IMR-90 (cell line): Measurements from ENCODE around the gene SET. TPM values are rescaled to one million over a fixed set of nuclear protein-coding genes. Genes with fewer than 3 reads are reported as not detected.

Source experiments
- ATAC-seq: fragments of 200-7000 bp; cut with Tn5 transposase; 2 replicates; pipeline ENCODE4 v1.9.1; 2020; ENCODE audit warnings: low read depth, mild to moderate bottlenecking, moderate library complexity
- BruUV-seq: library from RNA; stranded (reverse); fragments of 400-500 nt; replicated peaks from 2 replicates; lab custom pipeline; 2021; lab: Mats Ljungman, UMichigan
- CTCF ChIA-PET: fragments of 300-600 bp; formaldehyde crosslinking; extraction: SDS; loops from one replicate; lab custom pipeline; 2021; ENCODE audit warnings: antibody characterized with exemption; lab: Yijun Ruan, JAX
- POLR2A ChIA-PET: fragments of 300-600 bp; sonication (Branson Sonifier 250); formaldehyde crosslinking; loops from one replicate; lab custom pipeline; 2022; ENCODE audit warnings: antibody characterized with exemption; ENCODE audit not compliant: unreplicated experiment; lab: Charles Lee
- DNase-seq: peaks from one replicate; pipeline ENCODE4 v3.0.0; 2013
- H2AFZ ChIP-seq: replicated peaks from 2 replicates; pipeline ENCODE3; 2013; ENCODE audit warnings: low read length, mild to moderate bottlenecking; ENCODE audit not compliant: poor library complexity
- H2AK5ac ChIP-seq: 2 replicates; pipeline ENCODE4 v1.6.1; 2013; ENCODE audit warnings: low read depth, low read length, inconsistent platforms
- H2AK9ac ChIP-seq: replicated peaks from 2 replicates; pipeline ENCODE3; 2013; ENCODE audit warnings: mild to moderate bottlenecking, low read depth, low read length, moderate library complexity; ENCODE audit not compliant: poor library complexity
- H2BK120ac ChIP-seq: 2 replicates; pipeline ENCODE4 v1.6.1; 2013; ENCODE audit warnings: low read depth, low read length, inconsistent platforms
- H2BK15ac ChIP-seq: 3 replicates; pipeline ENCODE4 v1.6.1; 2013; ENCODE audit warnings: low read depth, low read length, inconsistent platforms
- H2BK20ac ChIP-seq: 2 replicates; pipeline ENCODE4 v1.6.1; 2013; ENCODE audit warnings: low read depth, mild to moderate bottlenecking, inconsistent platforms, low read length, moderate library complexity
- H2BK5ac ChIP-seq: 2 replicates; pipeline ENCODE4 v1.6.1; 2013; ENCODE audit warnings: mild to moderate bottlenecking, low read depth, low read length, inconsistent platforms; ENCODE audit not compliant: poor library complexity, severe bottlenecking
- H3K14ac ChIP-seq: replicated peaks from 2 replicates; pipeline ENCODE4 v1.6.1; 2013; ENCODE audit warnings: low read depth, low read length, inconsistent platforms
- H3K18ac ChIP-seq: 2 replicates; pipeline ENCODE4 v1.6.1; 2013; ENCODE audit warnings: low read depth, low read length, control low read depth
- H3K23ac ChIP-seq: 2 replicates; pipeline ENCODE4 v1.6.1; 2013; ENCODE audit warnings: low read depth, low read length, inconsistent platforms
- H3K27ac ChIP-seq: 2 replicates; pipeline ENCODE4 v1.5.1; 2013; ENCODE audit warnings: mild to moderate bottlenecking, control low read depth, low read length; ENCODE audit not compliant: insufficient read depth
- H3K27me3 ChIP-seq: 2 replicates; pipeline ENCODE4 v1.6.1; 2013; ENCODE audit warnings: low read length; ENCODE audit not compliant: control insufficient read depth, insufficient read depth
- H3K36me3 ChIP-seq: 2 replicates; pipeline ENCODE4 v1.6.1; 2013; ENCODE audit warnings: low read length, mixed read lengths; ENCODE audit not compliant: control insufficient read depth, insufficient read depth
- H3K4ac ChIP-seq: 2 replicates; pipeline ENCODE4 v1.6.1; 2013; ENCODE audit warnings: low read depth, low read length, inconsistent platforms
- H3K4me1 ChIP-seq: 2 replicates; pipeline ENCODE4 v1.6.1; 2013; ENCODE audit warnings: low read length, mixed read lengths; ENCODE audit not compliant: control insufficient read depth, insufficient read depth
- H3K4me2 ChIP-seq: 2 replicates; pipeline ENCODE4 v1.6.1; 2013; ENCODE audit warnings: low read depth, mild to moderate bottlenecking, control low read depth, low read length, moderate library complexity
- H3K4me3 ChIP-seq: 2 replicates; pipeline ENCODE4 v1.5.1; 2013; ENCODE audit warnings: low read depth, mild to moderate bottlenecking, control low read depth, low read length, moderate library complexity; ENCODE audit not compliant: insufficient read depth
- H3K56ac ChIP-seq: 2 replicates; pipeline ENCODE4 v1.6.1; 2013; ENCODE audit warnings: low read length, inconsistent platforms; ENCODE audit not compliant: insufficient read depth; ENCODE audit errors: extremely low read depth
- H3K79me1 ChIP-seq, 2 experiments: 2 replicates each; pipeline ENCODE4 v1.6.1; 2013; ENCODE audit warnings: low read length in 2 of 2, inconsistent platforms in 1 of 2, low read depth in 1 of 2
- H3K9ac ChIP-seq: 2 replicates; pipeline ENCODE4 v1.6.1; 2013; ENCODE audit warnings: low read depth, low read length, control low read depth
- H3K9me1 ChIP-seq: 2 replicates; pipeline ENCODE4 v1.6.1; 2013; ENCODE audit warnings: low read length, inconsistent platforms; ENCODE audit not compliant: insufficient read depth
- H3K9me3 ChIP-seq: 2 replicates; pipeline ENCODE4 v1.6.1; 2013; ENCODE audit warnings: low read length; ENCODE audit not compliant: control insufficient read depth, insufficient read depth
- H4K20me1 ChIP-seq: 2 replicates; pipeline ENCODE4 v1.6.1; 2013; ENCODE audit warnings: low read length, inconsistent platforms; ENCODE audit not compliant: insufficient read depth
- H4K5ac ChIP-seq: 2 replicates; pipeline ENCODE4 v1.6.1; 2013; ENCODE audit warnings: mild to moderate bottlenecking, low read depth, low read length, control low read depth
- H4K8ac ChIP-seq, 2 experiments: 2 replicates each; pipeline ENCODE4 v1.6.1; 2013; ENCODE audit warnings: low read depth in 2 of 2, low read length in 2 of 2, control low read depth in 1 of 2, inconsistent platforms in 1 of 2
- H4K91ac ChIP-seq: 2 replicates; pipeline ENCODE4 v1.6.1; 2013; ENCODE audit warnings: low read depth, low read length, inconsistent platforms; ENCODE audit not compliant: insufficient read depth
- BHLHE40 ChIP-seq: fragments of 150-350 bp; IDR thresholded peaks from 2 replicates; pipeline ENCODE4 v1.6.1; 2016; ENCODE audit warnings: mild to moderate bottlenecking, low read depth, low read length
- CEBPB ChIP-seq: IDR thresholded peaks from 2 replicates; pipeline ENCODE4 v1.6.1; 2012; ENCODE audit warnings: low read depth, low read length, improper control_type of control experiment
- CHD1 ChIP-seq: IDR thresholded peaks from 2 replicates; pipeline ENCODE4 v1.6.1; 2012; ENCODE audit warnings: low read depth, low read length, improper control_type of control experiment
- FOS ChIP-seq: fragments of 150-350 bp; IDR thresholded peaks from 2 replicates; pipeline ENCODE4 v1.6.1; 2016; ENCODE audit warnings: low read depth, low read length
- MAFK ChIP-seq: IDR thresholded peaks from 2 replicates; pipeline ENCODE4 v1.6.1; 2012; ENCODE audit warnings: low read depth, low read length, improper control_type of control experiment
- MXI1 ChIP-seq: IDR thresholded peaks from 2 replicates; pipeline ENCODE4 v1.6.1; 2012; ENCODE audit warnings: low read depth, mild to moderate bottlenecking, low read length, moderate library complexity, borderline replicate concordance
- NFE2L2 ChIP-seq: fragments of 150-350 bp; IDR thresholded peaks from 2 replicates; pipeline ENCODE4 v1.6.1; 2016; ENCODE audit warnings: low read depth, mild to moderate bottlenecking, low read length
- POLR2A ChIP-seq: IDR thresholded peaks from 2 replicates; pipeline ENCODE4 v1.6.1; 2012; ENCODE audit warnings: mild to moderate bottlenecking, low read depth, low read length
- RAD21 ChIP-seq: IDR thresholded peaks from 2 replicates; pipeline ENCODE4 v1.6.1; 2012; ENCODE audit warnings: low read length, improper control_type of control experiment
- RCOR1 ChIP-seq: IDR thresholded peaks from 2 replicates; pipeline ENCODE4 v1.6.1; 2012; ENCODE audit warnings: mild to moderate bottlenecking, low read length, improper control_type of control experiment; ENCODE audit not compliant: insufficient replicate concordance
- RFX5 ChIP-seq: IDR thresholded peaks from 2 replicates; pipeline ENCODE4 v1.8.0; 2012; ENCODE audit warnings: low read depth, mild to moderate bottlenecking, low read length, moderate library complexity
- SMC3 ChIP-seq: fragments of 150-350 bp; IDR thresholded peaks from 2 replicates; pipeline ENCODE4 v1.6.1; 2016; ENCODE audit warnings: low read depth, mild to moderate bottlenecking, antibody characterized with exemption, low read length, moderate library complexity
- whole genome bisulfite sequencing, 2 experiments: methylation state at CpG; one replicate each; pipeline versions ENCODE4 v1.1.5 to v1.1.7; 2013; ENCODE audit warnings: missing lambda C conversion rate in 2 of 2; ENCODE audit not compliant: insufficient read length in 1 of 2; ENCODE audit errors: extremely low coverage in 2 of 2; 5-methylcytosine and 5-hydroxymethylcytosine counted together
- dilution Hi-C: fragments of 300-500 bp; cut with HindIII; formaldehyde crosslinking; loops from one replicate; pipeline ENCODE4 v1.14.3; 2018; ENCODE audit warnings: low sequenced_read_pairs; ENCODE audit not compliant: unreplicated experiment
- in situ Hi-C: fragments of 300-500 bp; cut with MboI; formaldehyde crosslinking; loops from 3 replicates; pipeline ENCODE4 v1.14.3; 2019; ENCODE audit warnings: low sequenced_read_pairs, inconsistent platforms, mixed read lengths
- intact Hi-C: fragments of 100-400 bp; cut with micrococcal nuclease; formaldehyde crosslinking; loops from 2 replicates; pipeline ENCODE4 v1.10.0; 2022
- polyA plus RNA-seq, 3 experiments: library from polyadenylated mRNA; depleted of rRNA; stranded (reverse); fragments of >200 nt; gene quantifications; 2 replicates each; pipeline ENCODE4 v1.2.3, GENCODE V29; 2012; ENCODE audit warnings: low replicate concordance in 1 of 3
- total RNA-seq: library from RNA; depleted of rRNA; stranded (reverse); fragments of >200 nt; gene quantifications from 2 replicates; pipeline ENCODE4 v1.2.3, GENCODE V29; 2012
- TF ChIP-seq, protein P1 (sequence below): fragments of 150-350 bp; IDR thresholded peaks from 2 replicates; pipeline ENCODE4 v1.6.1; 2016; ENCODE audit warnings: low read depth, mild to moderate bottlenecking, low read length, moderate library complexity, borderline replicate concordance
- TF ChIP-seq, protein P2 (sequence below): conservative IDR thresholded peaks from 2 replicates; pipeline ENCODE4 v1.5.1; 2012; ENCODE audit warnings: mild to moderate bottlenecking, low read depth, low read length, improper control_type of control experiment
- TF ChIP-seq, protein P3 (sequence below): fragments of 150-350 bp; IDR thresholded peaks from 2 replicates; pipeline ENCODE4 v1.6.1; 2017; ENCODE audit warnings: mild to moderate bottlenecking, antibody characterized with exemption, low read length, low read depth

Gene SET
- total and polyA plus RNA-seq, 2 of the 4 experiments (the other 2 are of a cell fraction), result 104 to 182 TPM

DNA sequence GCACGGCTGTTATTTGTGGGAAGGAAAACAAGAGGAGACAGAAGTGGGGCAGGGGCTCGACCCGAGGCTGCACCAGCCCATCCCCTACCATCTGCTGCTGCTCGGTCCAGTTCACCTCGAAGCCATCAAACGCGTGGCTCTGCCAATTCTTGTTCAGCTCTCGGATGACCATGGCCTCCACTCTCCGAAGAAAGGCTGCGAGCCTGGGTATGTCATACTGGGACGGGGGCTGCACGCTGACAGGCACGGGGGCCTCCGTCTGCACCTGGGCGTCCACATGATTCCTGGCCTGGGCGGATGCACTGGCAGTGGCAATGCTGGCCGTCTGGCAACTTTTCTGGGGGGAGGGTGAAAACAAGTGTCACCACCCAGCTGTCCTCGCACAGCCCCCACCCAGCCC lies 48.4 kb upstream of the SET start:
- 99% methylated on average over 11 of the region's 18 CpGs; no CpG with 5 or more reads in 1 of the 2 experiments for WGBS, 2 experiments
- Histone ChIP-seq H2AK5ac (no peak overlapping the region), H3K4me1 (peaks cover 10% of the 10 kb centered on the region), H3K4me3 (no peak overlapping the region), H3K18ac (no peak overlapping the region), H3K36me3 (peaks cover 4% of the 10 kb centered on the region), H3K23ac (no peak overlapping the region), H3K14ac (no peak overlapping the region), H2AK9ac (peak overlapping the region; percentile 16), H4K20me1 (no peaks in the 10 kb centered on the region), H2BK120ac (no peak overlapping the region), H3K27me3 (no peaks in the 10 kb centered on the region), H3K4me2 (no peak overlapping the region), H3K9me1 (peaks cover 14% of the 10 kb centered on the region; the same call in 1 of the 2 replicates), H2BK5ac (no peak overlapping the region), H3K4ac (no peak overlapping the region), H3K9me3 (no peaks in the 10 kb centered on the region), H3K56ac (no peak overlapping the region), H3K27ac (no peak overlapping the region), H2AFZ (no peak overlapping the region), H4K91ac (no peak overlapping the region), H4K5ac (no peak overlapping the region), H3K79me1 (peaks cover 12 to 47% of the 10 kb centered on the region in 2 experiments; a peak in 3 of 4 replicates), H3K9ac (no peak overlapping the region), H4K8ac (no peak overlapping the region), H2BK15ac (no peak overlapping the region), H2BK20ac (no peak overlapping the region)
- ATAC-seq (no peak), DNase-seq (no peak)
- dilution Hi-C loops, result no loop called here
- intact Hi-C loops, result no loop called here
- POLR2A ChIA-PET, result no interaction called here
- BruUV-seq, result no TSS peak
- in situ Hi-C loops, result no loop called here
- TF ChIP-seq RCOR1 (no peak), CHD1 (no peak), FOS (no peak), CEBPB (no peak), MXI1 (no peak), SMC3 (no peak), MAFK (no peak), BHLHE40 (no peak), RAD21 (no peak), NFE2L2 (no peak), RFX5 (no peak), POLR2A (no peak)
- TF ChIP-seq, protein P1, sequence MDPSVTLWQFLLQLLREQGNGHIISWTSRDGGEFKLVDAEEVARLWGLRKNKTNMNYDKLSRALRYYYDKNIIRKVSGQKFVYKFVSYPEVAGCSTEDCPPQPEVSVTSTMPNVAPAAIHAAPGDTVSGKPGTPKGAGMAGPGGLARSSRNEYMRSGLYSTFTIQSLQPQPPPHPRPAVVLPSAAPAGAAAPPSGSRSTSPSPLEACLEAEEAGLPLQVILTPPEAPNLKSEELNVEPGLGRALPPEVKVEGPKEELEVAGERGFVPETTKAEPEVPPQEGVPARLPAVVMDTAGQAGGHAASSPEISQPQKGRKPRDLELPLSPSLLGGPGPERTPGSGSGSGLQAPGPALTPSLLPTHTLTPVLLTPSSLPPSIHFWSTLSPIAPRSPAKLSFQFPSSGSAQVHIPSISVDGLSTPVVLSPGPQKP, result no peak
- TF ChIP-seq, protein P2, sequence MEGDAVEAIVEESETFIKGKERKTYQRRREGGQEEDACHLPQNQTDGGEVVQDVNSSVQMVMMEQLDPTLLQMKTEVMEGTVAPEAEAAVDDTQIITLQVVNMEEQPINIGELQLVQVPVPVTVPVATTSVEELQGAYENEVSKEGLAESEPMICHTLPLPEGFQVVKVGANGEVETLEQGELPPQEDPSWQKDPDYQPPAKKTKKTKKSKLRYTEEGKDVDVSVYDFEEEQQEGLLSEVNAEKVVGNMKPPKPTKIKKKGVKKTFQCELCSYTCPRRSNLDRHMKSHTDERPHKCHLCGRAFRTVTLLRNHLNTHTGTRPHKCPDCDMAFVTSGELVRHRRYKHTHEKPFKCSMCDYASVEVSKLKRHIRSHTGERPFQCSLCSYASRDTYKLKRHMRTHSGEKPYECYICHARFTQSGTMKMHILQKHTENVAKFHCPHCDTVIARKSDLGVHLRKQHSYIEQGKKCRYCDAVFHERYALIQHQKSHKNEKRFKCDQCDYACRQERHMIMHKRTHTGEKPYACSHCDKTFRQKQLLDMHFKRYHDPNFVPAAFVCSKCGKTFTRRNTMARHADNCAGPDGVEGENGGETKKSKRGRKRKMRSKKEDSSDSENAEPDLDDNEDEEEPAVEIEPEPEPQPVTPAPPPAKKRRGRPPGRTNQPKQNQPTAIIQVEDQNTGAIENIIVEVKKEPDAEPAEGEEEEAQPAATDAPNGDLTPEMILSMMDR, result no peak
- TF ChIP-seq, protein P3, sequence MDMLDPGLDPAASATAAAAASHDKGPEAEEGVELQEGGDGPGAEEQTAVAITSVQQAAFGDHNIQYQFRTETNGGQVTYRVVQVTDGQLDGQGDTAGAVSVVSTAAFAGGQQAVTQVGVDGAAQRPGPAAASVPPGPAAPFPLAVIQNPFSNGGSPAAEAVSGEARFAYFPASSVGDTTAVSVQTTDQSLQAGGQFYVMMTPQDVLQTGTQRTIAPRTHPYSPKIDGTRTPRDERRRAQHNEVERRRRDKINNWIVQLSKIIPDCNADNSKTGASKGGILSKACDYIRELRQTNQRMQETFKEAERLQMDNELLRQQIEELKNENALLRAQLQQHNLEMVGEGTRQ, result no peak
- CTCF ChIA-PET, result no interaction called here
